ENCODE data around the gene HUS1B. TPM values are rescaled to one million over a fixed set of nuclear protein-coding genes. Genes with fewer than 3 reads are reported as not detected.

The HUS1B gene
- total and polyA plus RNA-seq, 4 donors, result 0.31 to 3.0 (median 0.78) TPM

DNA sequence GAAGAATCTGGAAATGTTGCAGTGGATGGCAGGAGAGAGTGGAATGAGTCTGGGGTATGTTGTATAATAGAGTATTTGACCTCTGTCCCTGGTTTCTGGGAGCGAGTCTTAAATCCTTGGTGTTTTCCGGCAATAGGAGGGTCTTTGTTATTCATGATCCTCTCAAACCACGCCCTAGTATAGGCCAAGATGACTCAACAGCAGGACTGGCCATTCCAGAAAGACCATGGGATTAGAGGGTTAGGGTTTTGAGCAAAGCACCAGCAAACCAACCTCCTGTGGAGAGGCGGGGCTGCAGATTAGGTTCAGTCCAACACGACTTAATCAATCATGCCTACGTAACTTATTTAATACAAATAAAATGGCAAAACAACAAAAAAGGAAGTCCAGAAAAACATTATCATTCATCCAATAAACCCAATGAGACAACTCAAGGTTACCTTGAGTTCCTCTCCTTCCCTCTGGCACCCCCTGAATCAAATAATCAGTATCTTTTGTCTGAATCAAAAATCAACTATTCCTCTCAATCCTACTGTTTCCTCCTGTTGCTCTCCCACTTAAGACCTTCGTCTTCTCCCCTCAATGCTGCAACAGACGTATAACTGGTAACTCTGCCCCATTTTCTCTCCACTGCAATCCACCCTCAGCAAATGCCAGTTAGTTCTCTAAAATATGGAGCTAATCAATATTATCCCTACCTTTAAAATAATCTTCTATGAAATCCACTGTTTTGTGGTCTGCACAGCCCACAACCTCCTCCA lies 15.5 kb downstream of the HUS1B start:
- Histone ChIP-seq H3K27ac (ENCODE audit: low read depth in 1 of 2, low read length in 1 of 2) (no peak overlapping the region), H3K36me3 (ENCODE audit: control insufficient read depth in 4 of 4, insufficient read depth in 4 of 4, low read length in 4 of 4) (peaks cover 0 to 1% (median 0%) of the 10 kb centered on the region in 4 donors), H3K9me3 (ENCODE audit: control insufficient read depth in 4 of 4, insufficient read depth in 3 of 4, low read length in 3 of 4) (peaks cover 0 to 3% (median 0%) of the 10 kb centered on the region in 4 donors), H3K4me3 (no peak overlapping the region), H3K9ac (ENCODE audit: insufficient read depth in 1 of 2, low read length in 2 of 2) (no peak overlapping the region), H3K27me3 (ENCODE audit: control insufficient read depth in 3 of 3, insufficient read depth in 3 of 3, low read length in 2 of 3) (no peaks in the 10 kb centered on the region), H3K4me1 (ENCODE audit: control insufficient read depth in 5 of 5, insufficient read depth in 5 of 5, low read length in 5 of 5) (no peaks in the 10 kb centered on the region)
- no peak for DNase-seq
- 98 to 99% methylated on average over 8 of the region's 8 CpGs for WGBS, 2 donors
- TF ChIP-seq CTCF (IDR thresholded peaks at IDR 0.05; ENCODE audit: control extremely low read depth, extremely low read depth), result no peak
- no peak for ATAC-seq (ENCODE audit: insufficient read depth, low FRiP score)

DNA sequence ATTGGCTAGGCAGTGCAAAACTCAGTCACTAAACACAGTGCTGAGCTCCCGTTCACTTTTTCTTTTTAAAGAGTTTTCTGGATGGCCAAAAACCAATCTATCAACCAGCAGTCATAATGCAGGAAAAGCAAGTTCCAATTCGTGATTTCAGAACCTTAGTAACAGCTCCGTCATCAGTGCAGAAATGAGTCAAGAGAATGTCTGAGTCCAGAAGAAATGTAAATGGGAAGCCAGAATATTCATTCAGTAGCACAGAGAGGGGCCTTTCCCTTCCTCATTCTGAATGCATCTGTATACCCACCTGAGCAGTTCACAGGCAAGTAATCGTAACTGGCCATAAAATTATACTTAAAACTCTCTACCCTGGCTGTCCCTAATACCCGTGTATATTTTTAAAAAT lies 20.4 kb downstream of the HUS1B start:
- DNase-seq, result no peak
- Histone ChIP-seq H3K4me1 (ENCODE audit: control insufficient read depth in 5 of 5, insufficient read depth in 5 of 5, low read length in 5 of 5) (no peaks in the 10 kb centered on the region), H3K4me3 (no peak overlapping the region), H3K27ac (ENCODE audit: low read depth in 1 of 2, low read length in 1 of 2) (no peak overlapping the region), H3K27me3 (ENCODE audit: control insufficient read depth in 3 of 3, insufficient read depth in 3 of 3, low read length in 2 of 3) (no peaks in the 10 kb centered on the region), H3K9ac (ENCODE audit: insufficient read depth in 1 of 2, low read length in 2 of 2) (no peak overlapping the region), H3K9me3 (ENCODE audit: control insufficient read depth in 4 of 4, insufficient read depth in 3 of 4, low read length in 3 of 4) (peaks cover 0 to under 1% (median 0%) of the 10 kb centered on the region in 4 donors), H3K36me3 (ENCODE audit: control insufficient read depth in 4 of 4, insufficient read depth in 4 of 4, low read length in 4 of 4) (peaks cover 0 to 6% (median 2%) of the 10 kb centered on the region in 4 donors)
- TF ChIP-seq CTCF (IDR thresholded peaks at IDR 0.05; ENCODE audit: control extremely low read depth, extremely low read depth), result no peak
- WGBS, 2 donors, result 71 to 75% methylated on average over 5 of the region's 5 CpGs
- ATAC-seq (ENCODE audit: insufficient read depth, low FRiP score), result no peak

DNA sequence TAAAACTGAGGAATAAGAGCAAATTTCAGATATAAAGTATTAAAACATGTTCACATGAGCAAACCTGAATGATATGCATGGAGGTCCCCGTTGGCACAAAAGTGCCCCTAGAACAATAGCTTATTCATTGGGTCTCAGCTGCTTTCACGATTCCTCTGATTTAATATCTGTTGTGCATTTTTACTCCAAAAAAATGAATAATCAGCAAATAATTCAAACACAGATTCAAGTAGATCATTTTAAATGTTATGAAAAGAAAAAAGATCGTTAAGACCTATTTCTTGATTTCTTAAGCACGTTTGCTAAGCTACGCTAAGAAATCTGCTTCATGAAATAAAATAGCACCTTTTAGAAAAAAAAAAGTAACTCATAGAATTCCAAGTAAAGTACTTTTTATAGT lies 21.7 kb downstream of the HUS1B start:
- no peak overlapping the region for H3K27ac ChIP-seq (ENCODE audit: low read depth in 1 of 2, low read length in 1 of 2)
- ATAC-seq (ENCODE audit: insufficient read depth, low FRiP score), result no peak
- DNase-seq, result no peak
- H3K9ac ChIP-seq (ENCODE audit: insufficient read depth in 1 of 2, low read length in 2 of 2), result no peak overlapping the region
- H3K36me3 ChIP-seq (ENCODE audit: control insufficient read depth in 4 of 4, insufficient read depth in 4 of 4, low read length in 4 of 4), result peaks cover 0 to 7% (median 3%) of the 10 kb centered on the region in 4 donors
- no peak for TF ChIP-seq CTCF (IDR thresholded peaks at IDR 0.05; ENCODE audit: control extremely low read depth, extremely low read depth)
- H3K4me3 ChIP-seq, result no peak overlapping the region
- WGBS, 2 donors, result 91 to 94% methylated on average over 5 of the region's 5 CpGs
- H3K4me1 ChIP-seq (ENCODE audit: control insufficient read depth in 5 of 5, insufficient read depth in 5 of 5, low read length in 5 of 5), result no peaks in the 10 kb centered on the region
- no peaks in the 10 kb centered on the region for H3K27me3 ChIP-seq (ENCODE audit: control insufficient read depth in 3 of 3, insufficient read depth in 3 of 3, low read length in 2 of 3)
- H3K9me3 ChIP-seq (ENCODE audit: control insufficient read depth in 4 of 4, insufficient read depth in 3 of 4, low read length in 3 of 4), result peaks cover 0 to 2% (median 0%) of the 10 kb centered on the region in 4 donors

Data from lung (tissue), 12 donors.